H1 (cell line): Measurements from ENCODE around the gene TEAD1.

Experiments used
- BRCA1 ChIP-seq: IDR thresholded peaks from 2 replicates; pipeline ENCODE4 v1.6.1; 2012; ENCODE audit warnings: low read depth, low read length, improper control_type of control experiment
- CBX5 ChIP-seq: fragments of 300-800, 300-1000 bp; sonication (generic); IDR thresholded peaks from 2 replicates; pipeline ENCODE4 v1.7.1; 2016; ENCODE audit warnings: antibody characterized with exemption, low read length, low read depth
- EP300 ChIP-seq, 2 experiments: IDR thresholded peaks; 1 replicate in 1 of 2; 2 replicates in 1 of 2; pipeline ENCODE4 v1.6.1; 2011 to 2012; ENCODE audit warnings: low read depth in 2 of 2, low read length in 2 of 2, mild to moderate bottlenecking in 2 of 2, borderline replicate concordance in 1 of 2, inconsistent platforms in 1 of 2, moderate library complexity in 1 of 2
- EZH2 ChIP-seq: fragments of 200-600 bp; sonication (generic); IDR thresholded peaks from 2 replicates; pipeline ENCODE4 v1.7.1; 2012; ENCODE audit warnings: low read depth, mild to moderate bottlenecking, moderate library complexity, low read length, inconsistent platforms; ENCODE audit not compliant: severe bottlenecking
- GTF2F1 ChIP-seq: IDR thresholded peaks from 2 replicates; pipeline ENCODE4 v1.6.1; 2012; ENCODE audit warnings: low read depth, low read length, improper control_type of control experiment, borderline replicate concordance
- HDAC2 ChIP-seq, 2 experiments: fragments of 300-600 bp in 1 of 2; sonication (generic) in 1 of 2; IDR thresholded peaks; 2 replicates each; pipeline ENCODE4 v1.6.1; 2011 to 2012; ENCODE audit warnings: low read depth in 2 of 2, low read length in 2 of 2, mild to moderate bottlenecking in 2 of 2, moderate library complexity in 2 of 2, borderline replicate concordance in 1 of 2, inconsistent platforms in 1 of 2
- KDM5A ChIP-seq: fragments of 200-600 bp; IDR thresholded peaks from 2 replicates; pipeline ENCODE4 v1.7.1; 2012; ENCODE audit warnings: mild to moderate bottlenecking, low read length, inconsistent platforms, mixed read lengths
- POLR2A ChIP-seq, 2 experiments: IDR thresholded peaks; 1 replicate in 1 of 2; 2 replicates in 1 of 2; pipeline ENCODE4 v1.6.1; 2011; ENCODE audit warnings: low read depth in 2 of 2, low read length in 2 of 2, mild to moderate bottlenecking in 2 of 2; ENCODE audit errors: control extremely low read depth in 1 of 2
- POLR2AphosphoS5 ChIP-seq: IDR thresholded peaks from 2 replicates; pipeline ENCODE4 v1.6.1; 2011; ENCODE audit warnings: low read depth, low read length
- RAD21 ChIP-seq, 2 experiments: IDR thresholded peaks in 1 of 2; conservative IDR thresholded peaks in 1 of 2; 2 replicates each; pipeline ENCODE4 v1.6.1; 2011; ENCODE audit warnings: low read depth in 2 of 2, low read length in 2 of 2, improper control_type of control experiment in 1 of 2, inconsistent platforms in 1 of 2, mild to moderate bottlenecking in 1 of 2, moderate library complexity in 1 of 2
- SIRT6 ChIP-seq: IDR thresholded peaks from one replicate; pipeline ENCODE4 v1.7.1; 2012; ENCODE audit warnings: low read length, inconsistent platforms
- TAF1 ChIP-seq: IDR thresholded peaks from 2 replicates; pipeline ENCODE4 v1.6.1; 2011; ENCODE audit warnings: mild to moderate bottlenecking, low read depth, low read length
- TCF12 ChIP-seq: IDR thresholded peaks from 2 replicates; pipeline ENCODE4 v1.6.1; 2011; ENCODE audit warnings: low read depth, mild to moderate bottlenecking, low read length
- TF ChIP-seq, protein P1 (sequence below), 3 experiments: IDR thresholded peaks; 1 replicate in 2 of 3; 2 replicates in 1 of 3; pipeline versions ENCODE4 v1.5.1 to v1.6.1; 2011; ENCODE audit warnings: low read length in 3 of 3, mild to moderate bottlenecking in 3 of 3, inconsistent platforms in 2 of 3, low read depth in 1 of 3, moderate library complexity in 1 of 3; ENCODE audit not compliant: insufficient read depth in 1 of 3; ENCODE audit errors: control extremely low read depth in 1 of 3

DNA sequence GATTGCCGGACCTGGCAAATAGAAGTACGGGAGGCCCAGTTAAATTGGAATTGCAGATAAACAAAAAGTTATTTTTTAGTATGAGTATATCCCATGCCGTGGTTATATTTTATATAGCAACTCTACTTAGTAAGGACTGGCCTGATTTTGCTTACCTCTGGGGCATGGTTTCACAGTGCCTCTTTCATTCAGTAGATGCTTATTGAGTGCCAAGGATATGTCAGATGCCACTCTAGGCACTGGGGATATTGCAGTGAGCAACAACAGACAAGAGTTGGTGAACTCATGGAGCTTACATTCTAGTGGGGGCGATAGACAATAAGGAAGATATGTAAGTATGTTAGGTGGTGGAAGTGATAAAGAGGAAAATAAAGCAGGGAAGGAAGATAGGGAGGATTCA lies 112.2 kb downstream of the TEAD1 start:
- TF ChIP-seq POLR2A (IDR thresholded peaks at IDR 0.05; ENCODE audit: control extremely low read depth in 1 of 2, low read depth in 2 of 2, low read length in 2 of 2) (no peak), TCF12 (no peak), GTF2F1 (no peak), EP300 (IDR thresholded peaks at IDR 0.05; ENCODE audit: borderline replicate concordance in 1 of 2, low read depth in 2 of 2, low read length in 2 of 2) (no peak), POLR2AphosphoS5 (no peak), EZH2 (no peak), KDM5A (no peak), SIRT6 (no peak), RAD21 (IDR thresholded peaks at IDR 0.05 in 1 of 2, conservative IDR thresholded peaks at IDR 0.05 in 1 of 2; ENCODE audit: low read depth in 2 of 2, low read length in 2 of 2) (no peak), CBX5 (no peak), HDAC2 (IDR thresholded peaks at IDR 0.05; ENCODE audit: borderline replicate concordance in 1 of 2, low read depth in 2 of 2, low read length in 2 of 2) (no peak), TAF1 (no peak), BRCA1 (no peak)
- TF ChIP-seq, protein P1, sequence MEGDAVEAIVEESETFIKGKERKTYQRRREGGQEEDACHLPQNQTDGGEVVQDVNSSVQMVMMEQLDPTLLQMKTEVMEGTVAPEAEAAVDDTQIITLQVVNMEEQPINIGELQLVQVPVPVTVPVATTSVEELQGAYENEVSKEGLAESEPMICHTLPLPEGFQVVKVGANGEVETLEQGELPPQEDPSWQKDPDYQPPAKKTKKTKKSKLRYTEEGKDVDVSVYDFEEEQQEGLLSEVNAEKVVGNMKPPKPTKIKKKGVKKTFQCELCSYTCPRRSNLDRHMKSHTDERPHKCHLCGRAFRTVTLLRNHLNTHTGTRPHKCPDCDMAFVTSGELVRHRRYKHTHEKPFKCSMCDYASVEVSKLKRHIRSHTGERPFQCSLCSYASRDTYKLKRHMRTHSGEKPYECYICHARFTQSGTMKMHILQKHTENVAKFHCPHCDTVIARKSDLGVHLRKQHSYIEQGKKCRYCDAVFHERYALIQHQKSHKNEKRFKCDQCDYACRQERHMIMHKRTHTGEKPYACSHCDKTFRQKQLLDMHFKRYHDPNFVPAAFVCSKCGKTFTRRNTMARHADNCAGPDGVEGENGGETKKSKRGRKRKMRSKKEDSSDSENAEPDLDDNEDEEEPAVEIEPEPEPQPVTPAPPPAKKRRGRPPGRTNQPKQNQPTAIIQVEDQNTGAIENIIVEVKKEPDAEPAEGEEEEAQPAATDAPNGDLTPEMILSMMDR (IDR thresholded peaks at IDR 0.05; ENCODE audit: control extremely low read depth in 1 of 3, insufficient read depth in 1 of 3, low read depth in 1 of 3, low read length in 3 of 3) = no peak
